ENCODE measurements around the gene CDK3.

CDK3 gene

GRCh38 chr17:76018340-76018680 lies 17.7 kb downstream of the CDK3 start:
- Histone ChIP-seq H2AFZ (ENCODE audit: low read length) (no peak overlapping the region), H3K4me2 (ENCODE audit: low read depth, low read length) (no peak overlapping the region), H3K4me1 (ENCODE audit: low read length) (peaks cover 5% of the 10 kb centered on the region; the same call in 1 of the 2 replicates), H3K79me2 (ENCODE audit: low read length) (no peaks in the 10 kb centered on the region), H3K27me3 (replicated peaks; ENCODE audit: insufficient read depth, low read length) (peaks cover 14% of the 10 kb centered on the region; the same call in 1 of the 2 replicates), H3F3A (ENCODE audit: insufficient read depth, low read length) (no peaks in the 10 kb centered on the region), H3K4me3 (ENCODE audit: low read length) (no peak overlapping the region), H3K27ac (ENCODE audit: low read length) (no peak overlapping the region), H3K9me3 (replicated peaks; ENCODE audit: insufficient read depth, low read length) (no peaks in the 10 kb centered on the region), H3K36me3 (replicated peaks; ENCODE audit: insufficient read depth, low read length) (no peaks in the 10 kb centered on the region), H3K9me2 (replicated peaks; ENCODE audit: insufficient read depth, low read length) (no peaks in the 10 kb centered on the region), H3K9ac (ENCODE audit: low read length) (no peak overlapping the region), H4K20me1 (ENCODE audit: insufficient read depth, low read length) (no peaks in the 10 kb centered on the region)
- DNase-seq, result no peak
- TF ChIP-seq EZH2 (optimal IDR thresholded peaks at IDR 0.05; ENCODE audit: low read depth, low read length) (no peak), EZH2phosphoT487 (IDR thresholded peaks at IDR 0.05; ENCODE audit: low read length) (no peak)
- TF ChIP-seq, protein P1, sequence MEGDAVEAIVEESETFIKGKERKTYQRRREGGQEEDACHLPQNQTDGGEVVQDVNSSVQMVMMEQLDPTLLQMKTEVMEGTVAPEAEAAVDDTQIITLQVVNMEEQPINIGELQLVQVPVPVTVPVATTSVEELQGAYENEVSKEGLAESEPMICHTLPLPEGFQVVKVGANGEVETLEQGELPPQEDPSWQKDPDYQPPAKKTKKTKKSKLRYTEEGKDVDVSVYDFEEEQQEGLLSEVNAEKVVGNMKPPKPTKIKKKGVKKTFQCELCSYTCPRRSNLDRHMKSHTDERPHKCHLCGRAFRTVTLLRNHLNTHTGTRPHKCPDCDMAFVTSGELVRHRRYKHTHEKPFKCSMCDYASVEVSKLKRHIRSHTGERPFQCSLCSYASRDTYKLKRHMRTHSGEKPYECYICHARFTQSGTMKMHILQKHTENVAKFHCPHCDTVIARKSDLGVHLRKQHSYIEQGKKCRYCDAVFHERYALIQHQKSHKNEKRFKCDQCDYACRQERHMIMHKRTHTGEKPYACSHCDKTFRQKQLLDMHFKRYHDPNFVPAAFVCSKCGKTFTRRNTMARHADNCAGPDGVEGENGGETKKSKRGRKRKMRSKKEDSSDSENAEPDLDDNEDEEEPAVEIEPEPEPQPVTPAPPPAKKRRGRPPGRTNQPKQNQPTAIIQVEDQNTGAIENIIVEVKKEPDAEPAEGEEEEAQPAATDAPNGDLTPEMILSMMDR (IDR thresholded peaks at IDR 0.05; ENCODE audit: low read length), result no peak

DNA sequence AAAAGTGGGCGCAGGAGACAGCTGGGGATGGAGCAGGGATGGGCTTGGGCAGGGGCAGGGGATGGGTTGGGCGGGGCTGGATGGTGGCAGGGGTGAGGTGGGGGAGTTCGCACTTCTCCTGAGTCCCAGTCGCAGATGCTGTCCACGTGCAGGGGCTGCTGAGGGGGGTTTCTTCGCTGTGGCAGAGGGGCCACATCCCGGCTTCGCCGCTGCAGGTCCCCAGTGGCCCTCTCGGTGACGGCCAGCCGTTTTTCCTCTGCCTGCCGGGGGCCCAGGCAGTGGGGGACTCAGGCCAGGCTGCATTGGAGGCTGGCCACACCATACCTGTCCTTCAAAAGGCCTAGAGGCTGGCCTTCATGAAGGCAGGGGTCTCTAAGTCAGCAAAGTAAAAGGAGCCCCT lies 18.1 kb downstream of the CDK3 start:
- H2AFZ ChIP-seq (ENCODE audit: low read length), result no peak overlapping the region
- no peak for DNase-seq
- no peaks in the 10 kb centered on the region for H3K79me2 ChIP-seq (ENCODE audit: low read length)
- peaks cover 5% of the 10 kb centered on the region; the same call in 1 of the 2 replicates for H3K4me1 ChIP-seq (ENCODE audit: low read length)
- H3K36me3 ChIP-seq (replicated peaks; ENCODE audit: insufficient read depth, low read length), result no peaks in the 10 kb centered on the region
- H3K9me2 ChIP-seq (replicated peaks; ENCODE audit: insufficient read depth, low read length), result no peaks in the 10 kb centered on the region
- no peak overlapping the region for H3K4me2 ChIP-seq (ENCODE audit: low read depth, low read length)
- H3K9me3 ChIP-seq (replicated peaks; ENCODE audit: insufficient read depth, low read length), result no peaks in the 10 kb centered on the region
- H4K20me1 ChIP-seq (ENCODE audit: insufficient read depth, low read length), result no peaks in the 10 kb centered on the region
- H3K27ac ChIP-seq (ENCODE audit: low read length), result no peak overlapping the region
- TF ChIP-seq EZH2 (optimal IDR thresholded peaks at IDR 0.05; ENCODE audit: low read depth, low read length) (no peak), EZH2phosphoT487 (IDR thresholded peaks at IDR 0.05; ENCODE audit: low read length) (no peak)
- TF ChIP-seq, protein P1 (IDR thresholded peaks at IDR 0.05; ENCODE audit: low read length), result no peak
- no peaks in the 10 kb centered on the region for H3F3A ChIP-seq (ENCODE audit: insufficient read depth, low read length)
- peaks cover 15% of the 10 kb centered on the region; the same call in 1 of the 2 replicates for H3K27me3 ChIP-seq (replicated peaks; ENCODE audit: insufficient read depth, low read length)
- H3K4me3 ChIP-seq (ENCODE audit: low read length), result no peak overlapping the region
- no peak overlapping the region for H3K9ac ChIP-seq (ENCODE audit: low read length)

DNA sequence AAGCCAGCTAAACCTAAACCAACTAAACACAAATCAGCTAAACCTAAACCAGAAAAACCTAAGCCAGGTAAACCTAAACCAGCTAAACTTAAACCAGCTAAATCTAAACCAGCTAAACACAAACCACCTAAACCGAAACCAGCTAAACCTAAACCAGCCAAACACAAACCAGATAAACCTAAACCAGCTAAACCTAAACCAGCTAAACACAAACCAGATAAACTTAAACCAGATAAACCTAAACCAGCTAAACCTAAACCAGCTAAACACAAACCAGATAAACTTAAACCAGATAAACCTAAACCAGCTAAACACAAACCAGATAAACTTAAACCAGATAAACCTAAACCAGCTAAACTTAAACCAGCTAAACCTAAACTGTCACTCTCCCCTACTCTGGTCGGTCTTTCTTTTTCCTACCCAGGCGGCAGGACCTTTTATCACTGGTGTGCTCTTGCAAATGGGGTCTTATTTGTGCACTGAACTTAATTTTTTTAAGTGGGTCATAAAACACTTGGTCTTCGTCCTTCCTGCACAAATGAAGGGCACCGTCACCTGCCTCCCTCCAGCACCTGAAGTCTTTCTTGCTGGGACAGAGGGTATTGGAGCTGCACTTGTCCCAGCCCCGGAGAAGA lies 19.3 kb downstream of the CDK3 start:
- DNase-seq, result no peak
- TF ChIP-seq, protein P1 (IDR thresholded peaks at IDR 0.05; ENCODE audit: low read length), result no peak
- TF ChIP-seq EZH2phosphoT487 (IDR thresholded peaks at IDR 0.05; ENCODE audit: low read length), result no peak
- no peak for TF ChIP-seq EZH2 (optimal IDR thresholded peaks at IDR 0.05; ENCODE audit: low read depth, low read length)
- Histone ChIP-seq H3K9ac (ENCODE audit: low read length) (no peak overlapping the region), H3K27me3 (replicated peaks; ENCODE audit: insufficient read depth, low read length) (peaks cover 21% of the 10 kb centered on the region; the same call in 1 of the 2 replicates), H2AFZ (ENCODE audit: low read length) (no peak overlapping the region), H3K79me2 (ENCODE audit: low read length) (no peaks in the 10 kb centered on the region), H3F3A (ENCODE audit: insufficient read depth, low read length) (no peaks in the 10 kb centered on the region), H3K9me3 (replicated peaks; ENCODE audit: insufficient read depth, low read length) (no peaks in the 10 kb centered on the region), H3K4me3 (ENCODE audit: low read length) (no peak overlapping the region), H3K4me1 (ENCODE audit: low read length) (no peaks in the 10 kb centered on the region), H3K27ac (ENCODE audit: low read length) (no peak overlapping the region), H3K4me2 (ENCODE audit: low read depth, low read length) (no peak overlapping the region), H3K9me2 (replicated peaks; ENCODE audit: insufficient read depth, low read length) (no peaks in the 10 kb centered on the region), H4K20me1 (ENCODE audit: insufficient read depth, low read length) (no peaks in the 10 kb centered on the region), H3K36me3 (replicated peaks; ENCODE audit: insufficient read depth, low read length) (no peaks in the 10 kb centered on the region)

Measured in MM.1S (cell line).